ENCODE measurements around the gene LRG1. TPM values are rescaled to one million over a fixed set of nuclear protein-coding genes. Genes with fewer than 3 reads are reported as not detected.

Gene LRG1
- total and polyA plus RNA-seq, 2 experiments from 2014 or later = 6.3 to 9.8 TPM

GRCh38 chr19:4510435-4511255, 29.2 kb downstream of the LRG1 start:
- H3K4me3 ChIP-seq = no peak overlapping the region
- TF ChIP-seq EZH2phosphoT487 (IDR thresholded peaks at IDR 0.05; ENCODE audit: low read depth, severe bottlenecking, unreplicated experiment) (no peak), EZH2 (IDR thresholded peaks at IDR 0.05; ENCODE audit: borderline replicate concordance) (no peak)
- TF ChIP-seq, protein P1, sequence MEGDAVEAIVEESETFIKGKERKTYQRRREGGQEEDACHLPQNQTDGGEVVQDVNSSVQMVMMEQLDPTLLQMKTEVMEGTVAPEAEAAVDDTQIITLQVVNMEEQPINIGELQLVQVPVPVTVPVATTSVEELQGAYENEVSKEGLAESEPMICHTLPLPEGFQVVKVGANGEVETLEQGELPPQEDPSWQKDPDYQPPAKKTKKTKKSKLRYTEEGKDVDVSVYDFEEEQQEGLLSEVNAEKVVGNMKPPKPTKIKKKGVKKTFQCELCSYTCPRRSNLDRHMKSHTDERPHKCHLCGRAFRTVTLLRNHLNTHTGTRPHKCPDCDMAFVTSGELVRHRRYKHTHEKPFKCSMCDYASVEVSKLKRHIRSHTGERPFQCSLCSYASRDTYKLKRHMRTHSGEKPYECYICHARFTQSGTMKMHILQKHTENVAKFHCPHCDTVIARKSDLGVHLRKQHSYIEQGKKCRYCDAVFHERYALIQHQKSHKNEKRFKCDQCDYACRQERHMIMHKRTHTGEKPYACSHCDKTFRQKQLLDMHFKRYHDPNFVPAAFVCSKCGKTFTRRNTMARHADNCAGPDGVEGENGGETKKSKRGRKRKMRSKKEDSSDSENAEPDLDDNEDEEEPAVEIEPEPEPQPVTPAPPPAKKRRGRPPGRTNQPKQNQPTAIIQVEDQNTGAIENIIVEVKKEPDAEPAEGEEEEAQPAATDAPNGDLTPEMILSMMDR (IDR thresholded peaks at IDR 0.05; ENCODE audit: poor library complexity) = no peak
- H3K9me3 ChIP-seq (ENCODE audit: low read depth) = no peaks in the 10 kb centered on the region
- no peak overlapping the region for H2AFZ ChIP-seq
- H3K36me3 ChIP-seq (replicated peaks; ENCODE audit: insufficient read depth, low read depth) = no peaks in the 10 kb centered on the region
- H3K27ac ChIP-seq = no peak overlapping the region
- 93% methylated on average over 36 of the region's 37 CpGs for WGBS (ENCODE audit: low lambda C conversion rate, missing lambda C conversion rate)
- no peak for DNase-seq (ENCODE audit: low spot score)
- no peaks in the 10 kb centered on the region for H3K79me2 ChIP-seq
- H3K4me1 ChIP-seq (ENCODE audit: insufficient read depth) = no peaks in the 10 kb centered on the region
- H3K4me2 ChIP-seq = no peak overlapping the region
- H4K20me1 ChIP-seq (ENCODE audit: insufficient read depth, poor library complexity, severe bottlenecking) = no peaks in the 10 kb centered on the region
- H3K9me2 ChIP-seq (replicated peaks; ENCODE audit: insufficient read depth) = no peaks in the 10 kb centered on the region
- no peaks in the 10 kb centered on the region for H3K27me3 ChIP-seq

GRCh38 chr19:4508698-4509097, 31.1 kb downstream of the LRG1 start:
- Histone ChIP-seq H3K4me1 (ENCODE audit: insufficient read depth) (no peaks in the 10 kb centered on the region), H2AFZ (no peak overlapping the region), H4K20me1 (ENCODE audit: insufficient read depth, poor library complexity, severe bottlenecking) (no peaks in the 10 kb centered on the region), H3K36me3 (replicated peaks; ENCODE audit: insufficient read depth, low read depth) (no peaks in the 10 kb centered on the region), H3K9me2 (replicated peaks; ENCODE audit: insufficient read depth) (no peaks in the 10 kb centered on the region), H3K27ac (no peak overlapping the region), H3K27me3 (no peaks in the 10 kb centered on the region), H3K79me2 (no peaks in the 10 kb centered on the region), H3K9me3 (ENCODE audit: low read depth) (no peaks in the 10 kb centered on the region), H3K4me3 (no peak overlapping the region), H3K4me2 (no peak overlapping the region)
- no peak for DNase-seq (ENCODE audit: low spot score)
- WGBS (ENCODE audit: low lambda C conversion rate, missing lambda C conversion rate) = 96% methylated on average over 20 of the region's 21 CpGs
- no peak for TF ChIP-seq EZH2phosphoT487 (IDR thresholded peaks at IDR 0.05; ENCODE audit: low read depth, severe bottlenecking, unreplicated experiment)
- TF ChIP-seq EZH2 (IDR thresholded peaks at IDR 0.05; ENCODE audit: borderline replicate concordance) = no peak
- TF ChIP-seq, protein P1 (IDR thresholded peaks at IDR 0.05; ENCODE audit: poor library complexity) = no peak

DNA sequence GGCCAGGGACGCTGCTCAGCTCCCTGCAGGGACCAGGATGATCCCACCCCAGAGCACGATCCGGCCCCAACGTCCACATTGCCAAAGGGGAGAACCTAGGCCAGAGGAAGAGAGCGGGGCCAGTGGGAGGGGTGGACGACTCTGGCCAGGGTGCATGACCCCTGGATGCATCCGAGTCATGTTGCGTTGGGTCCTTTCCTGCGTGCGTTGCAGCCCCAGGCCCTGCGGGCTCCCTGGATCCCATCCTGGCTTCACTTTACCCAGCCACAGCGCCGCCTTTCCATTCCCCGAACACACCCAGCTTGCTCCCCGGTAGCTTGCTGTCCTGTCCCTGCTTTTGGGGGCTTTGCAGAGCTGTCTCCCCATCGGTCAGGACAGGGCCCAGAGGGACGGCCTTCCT, 32.0 kb downstream of the LRG1 start:
- H3K4me3 ChIP-seq = no peak overlapping the region
- no peaks in the 10 kb centered on the region for H3K27me3 ChIP-seq
- no peak overlapping the region for H3K27ac ChIP-seq
- H3K36me3 ChIP-seq (replicated peaks; ENCODE audit: insufficient read depth, low read depth) = no peaks in the 10 kb centered on the region
- no peaks in the 10 kb centered on the region for H3K9me2 ChIP-seq (replicated peaks; ENCODE audit: insufficient read depth)
- no peaks in the 10 kb centered on the region for H3K9me3 ChIP-seq (ENCODE audit: low read depth)
- no peak overlapping the region for H3K4me2 ChIP-seq
- H4K20me1 ChIP-seq (ENCODE audit: insufficient read depth, poor library complexity, severe bottlenecking) = no peaks in the 10 kb centered on the region
- no peak overlapping the region for H2AFZ ChIP-seq
- 92% methylated on average over 17 of the region's 17 CpGs for WGBS (ENCODE audit: low lambda C conversion rate, missing lambda C conversion rate)
- TF ChIP-seq EZH2phosphoT487 (IDR thresholded peaks at IDR 0.05; ENCODE audit: low read depth, severe bottlenecking, unreplicated experiment) = no peak
- TF ChIP-seq, protein P1 (IDR thresholded peaks at IDR 0.05; ENCODE audit: poor library complexity) = no peak
- no peak for DNase-seq (ENCODE audit: low spot score)
- H3K4me1 ChIP-seq (ENCODE audit: insufficient read depth) = no peaks in the 10 kb centered on the region
- no peaks in the 10 kb centered on the region for H3K79me2 ChIP-seq

Data from hepatocyte (in vitro differentiated cells).